Measurements from ENCODE around the gene PLPP1.

The PLPP1 gene

DNA sequence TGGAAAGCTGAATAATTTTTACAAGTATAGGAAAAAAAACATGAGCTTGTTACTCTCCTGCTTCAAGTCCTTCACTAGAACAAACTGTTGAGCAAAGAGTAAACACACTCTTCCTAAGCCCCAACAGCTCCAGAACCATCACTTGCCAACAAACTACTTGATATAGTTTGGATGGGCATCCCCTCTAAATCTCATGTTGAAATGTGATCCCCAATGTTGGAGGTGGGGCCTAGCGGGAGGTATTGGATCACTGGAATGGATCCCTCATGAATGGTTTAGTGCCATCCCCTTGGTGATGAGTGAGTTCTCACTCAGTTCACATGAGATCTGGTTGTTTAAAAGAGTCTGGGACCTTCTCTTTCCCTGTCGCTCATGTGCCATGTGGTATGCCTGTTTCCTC, 82.8 kb downstream of the PLPP1 start:
- H3K4me3 ChIP-seq (ENCODE audit: low read depth, low read length): no peak overlapping the region

DNA sequence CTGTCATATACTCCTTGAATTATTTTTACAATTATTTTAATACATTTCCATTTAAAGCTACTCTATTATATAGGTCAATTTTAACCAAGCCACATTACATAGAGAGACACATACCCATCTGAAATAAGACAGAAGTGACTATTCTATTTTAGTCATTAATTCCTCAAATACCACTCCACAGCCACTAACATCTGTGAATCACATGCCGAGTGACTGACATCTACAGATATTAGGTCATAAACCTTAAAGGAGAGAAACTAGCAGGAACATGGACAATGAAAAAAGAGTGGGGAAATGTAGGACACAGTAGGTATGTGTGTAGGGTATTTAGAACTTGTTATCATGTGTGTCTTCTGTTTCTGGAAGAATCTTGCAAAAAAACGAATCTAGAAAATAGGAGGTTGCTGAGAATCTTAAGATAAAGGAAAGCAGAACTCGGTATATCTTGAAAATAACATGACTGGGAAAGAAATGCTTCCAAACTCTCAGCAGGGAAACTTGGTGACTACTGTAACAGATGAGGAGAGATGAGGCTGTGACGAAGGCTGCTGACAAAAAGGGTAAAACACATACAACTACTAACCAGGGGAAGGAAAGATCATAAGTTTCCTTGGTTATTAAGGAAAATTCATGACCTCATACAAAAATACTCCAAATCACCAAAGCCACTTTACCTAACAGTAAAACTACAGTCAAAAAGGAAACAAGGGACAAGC, 84.6 kb downstream of the PLPP1 start:
- no peak overlapping the region for H3K4me3 ChIP-seq (ENCODE audit: low read depth, low read length)

DNA sequence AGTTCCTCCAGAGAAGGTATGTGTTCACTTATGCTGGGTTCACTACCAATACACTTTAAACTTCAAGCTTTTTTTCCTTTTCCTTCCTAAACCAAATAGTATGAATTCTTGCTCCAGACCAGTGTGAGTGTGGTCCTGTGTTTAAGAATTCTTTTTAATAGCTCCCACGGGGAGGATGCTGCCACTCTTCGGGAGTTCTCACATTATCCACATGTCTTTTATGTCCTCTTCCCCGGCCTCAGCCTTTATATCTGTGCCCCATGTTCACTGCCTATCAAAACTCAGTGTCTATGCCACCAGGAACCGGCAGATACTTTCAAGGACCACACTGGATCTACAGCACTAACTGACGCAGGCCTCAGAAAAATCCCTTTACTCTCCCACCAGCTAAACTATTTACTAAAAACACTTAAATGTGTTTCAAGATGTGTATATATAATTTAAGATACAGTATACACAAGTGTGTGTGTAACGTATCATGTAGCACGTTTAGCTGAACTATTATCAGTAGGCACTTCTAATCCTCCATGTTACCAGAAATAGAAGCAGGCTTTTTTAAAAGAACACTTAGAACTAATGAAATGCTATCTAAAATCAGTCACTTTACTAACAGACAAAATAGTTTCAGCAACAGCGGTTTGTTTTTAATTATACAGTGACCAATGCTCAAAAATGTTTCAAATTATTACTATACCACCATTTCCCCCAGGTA, 88.0 kb downstream of the PLPP1 start:
- no peak overlapping the region for H3K4me3 ChIP-seq (ENCODE audit: low read depth, low read length)

GRCh38 chr5:55445791-55446190, 89.0 kb downstream of the PLPP1 start:
- no peak overlapping the region for H3K4me3 ChIP-seq (ENCODE audit: low read depth, low read length)

GRCh38 chr5:55441954-55442353, 92.8 kb downstream of the PLPP1 start:
- no peak overlapping the region for H3K4me3 ChIP-seq (ENCODE audit: low read depth, low read length)

DNA sequence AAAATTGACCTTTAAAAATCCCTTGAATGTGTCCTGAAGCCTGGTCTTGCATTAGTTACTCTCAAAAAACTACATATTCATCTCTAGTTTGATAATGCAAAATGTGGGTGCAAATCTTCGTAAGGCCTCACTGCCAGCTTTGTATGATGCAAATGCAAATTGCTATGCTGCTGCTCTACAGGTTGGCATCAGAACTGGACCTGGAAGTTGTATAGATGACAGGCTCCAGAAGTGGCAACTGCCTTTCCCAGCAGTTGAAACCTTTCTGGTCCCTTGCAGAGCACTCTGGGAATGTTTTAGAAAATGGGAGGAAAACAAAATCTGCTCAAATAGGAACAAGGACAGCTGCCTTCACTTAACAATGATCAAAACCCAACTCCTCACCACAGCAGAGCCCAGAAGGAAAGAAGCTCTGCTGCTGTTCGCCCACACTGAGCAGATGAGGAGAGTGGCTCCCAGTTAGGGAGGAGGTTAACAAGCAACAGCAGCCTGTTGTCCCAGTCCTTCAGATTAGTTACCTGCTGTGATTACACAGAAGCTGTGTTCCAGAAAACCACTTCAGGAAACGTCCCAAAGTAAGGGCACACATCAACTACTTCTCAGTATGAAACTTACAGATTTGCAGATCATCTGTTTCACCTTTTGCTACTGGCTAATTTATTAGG, 93.5 kb downstream of the PLPP1 start:
- no peak overlapping the region for H3K4me3 ChIP-seq (ENCODE audit: low read depth, low read length)

DNA sequence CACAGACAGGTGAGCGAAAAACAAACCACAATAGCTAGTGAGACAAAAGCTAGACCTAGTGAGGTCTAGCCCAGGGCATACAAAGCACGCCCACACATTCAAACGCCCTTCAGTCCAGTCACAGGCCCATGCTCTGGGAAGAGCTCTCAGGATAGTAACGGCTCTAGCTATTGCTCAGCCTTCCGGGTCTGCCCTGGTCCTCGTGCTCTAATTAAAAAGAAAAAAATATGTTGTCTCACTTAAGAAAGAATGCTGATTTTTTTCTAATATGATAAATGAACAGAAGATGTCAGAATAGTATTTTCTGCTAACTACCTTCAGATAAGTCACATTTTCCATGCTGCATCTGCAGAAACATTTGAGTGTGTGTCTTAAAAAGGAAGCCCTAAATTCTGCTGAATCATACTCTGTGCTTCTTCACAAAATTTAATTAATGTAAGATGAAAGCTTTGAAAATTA, 94.5 kb downstream of the PLPP1 start:
- no peak overlapping the region for H3K4me3 ChIP-seq (ENCODE audit: low read depth, low read length)

DNA sequence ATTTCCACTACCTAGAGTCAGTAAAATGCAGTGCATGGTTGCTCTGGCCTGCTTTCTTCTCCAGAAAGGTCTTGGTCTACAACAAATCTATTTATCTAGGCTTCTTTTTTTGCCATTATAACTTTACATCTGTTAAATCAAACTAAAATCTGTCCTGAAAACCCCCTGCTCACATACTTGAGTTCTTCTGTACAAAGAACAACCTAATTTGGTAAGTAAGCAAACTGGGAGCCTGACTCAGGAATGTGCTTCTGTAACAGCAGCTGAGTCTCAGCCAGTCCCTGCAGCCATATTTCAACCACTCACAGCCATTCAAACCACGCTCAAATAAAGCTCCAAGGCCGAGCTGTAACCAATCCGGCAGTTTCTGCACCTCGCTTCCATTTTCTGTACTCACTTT, 95.8 kb downstream of the PLPP1 start:
- H3K4me3 ChIP-seq (ENCODE audit: low read depth, low read length): no peak overlapping the region

DNA sequence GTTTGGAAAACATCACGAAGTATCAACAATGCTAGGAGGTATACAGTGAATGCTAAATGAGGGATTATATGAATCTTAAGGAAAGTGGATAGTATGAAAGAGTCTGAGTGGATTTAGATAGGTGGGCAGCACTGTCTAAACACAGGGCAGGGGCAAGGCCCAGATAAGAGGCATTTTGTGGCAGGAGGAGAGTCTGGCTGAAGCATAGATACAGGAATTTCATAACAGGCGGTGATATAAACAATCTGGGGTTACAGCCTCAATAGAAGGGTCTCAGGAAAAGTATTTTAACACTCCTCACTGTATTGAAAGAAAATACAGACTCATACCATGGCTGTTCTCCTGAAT, 96.9 kb downstream of the PLPP1 start:
- H3K4me3 ChIP-seq (ENCODE audit: low read depth, low read length): no peak overlapping the region

- no peak overlapping the region for H3K4me3 ChIP-seq (ENCODE audit: low read depth, low read length)
These were observed 97.3 kb downstream of the PLPP1 start for GRCh38 chr5:55437452-55437851.

- no peak overlapping the region for H3K4me3 ChIP-seq (ENCODE audit: low read depth, low read length)
These were observed 102.2 kb downstream of the PLPP1 start for GRCh38 chr5:55432549-55432948.

GRCh38 chr5:55429613-55430253, 105.0 kb downstream of the PLPP1 start:
- no peak overlapping the region for H3K4me3 ChIP-seq (ENCODE audit: low read depth, low read length)

DNA sequence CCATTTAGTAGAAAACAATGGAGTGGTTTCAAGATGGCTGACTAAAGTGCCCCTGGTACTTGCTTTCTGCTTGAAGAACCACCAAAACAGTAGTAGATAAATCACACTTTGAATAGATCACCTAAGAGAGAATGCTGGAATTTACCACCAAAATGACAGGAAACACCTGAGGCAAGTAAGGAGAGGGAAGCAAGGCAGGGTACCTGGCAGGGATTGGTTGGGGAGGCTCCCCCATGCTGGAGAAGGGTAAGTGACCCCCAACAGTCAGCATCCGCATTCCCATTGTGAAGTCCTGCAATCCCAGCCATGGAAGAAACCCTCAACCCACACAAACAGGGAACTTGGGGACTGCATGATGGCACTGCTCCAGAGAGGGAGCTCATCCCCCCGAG, 105.5 kb downstream of the PLPP1 start:
- H3K4me3 ChIP-seq (ENCODE audit: low read depth, low read length): no peak overlapping the region

DNA sequence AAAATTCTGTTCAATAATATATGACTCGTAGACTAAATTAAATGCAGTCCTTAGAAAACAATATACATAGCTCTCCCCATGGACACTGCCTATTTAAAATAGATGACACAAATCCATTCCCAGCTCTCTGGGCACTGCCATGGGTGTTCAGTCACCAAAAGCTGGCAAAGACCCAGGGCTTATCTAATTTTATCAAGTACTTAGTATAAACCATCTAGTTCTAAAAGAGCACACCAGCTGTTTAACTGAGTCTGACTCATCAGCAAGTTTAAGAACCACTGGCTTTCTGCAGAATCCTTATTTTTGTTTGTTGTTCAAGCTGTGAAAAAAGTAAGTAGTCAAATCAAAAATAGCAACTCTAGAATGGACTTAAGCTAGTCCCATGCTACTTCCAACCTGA, 107.6 kb downstream of the PLPP1 start:
- H3K4me3 ChIP-seq (ENCODE audit: low read depth, low read length): no peak overlapping the region

DNA sequence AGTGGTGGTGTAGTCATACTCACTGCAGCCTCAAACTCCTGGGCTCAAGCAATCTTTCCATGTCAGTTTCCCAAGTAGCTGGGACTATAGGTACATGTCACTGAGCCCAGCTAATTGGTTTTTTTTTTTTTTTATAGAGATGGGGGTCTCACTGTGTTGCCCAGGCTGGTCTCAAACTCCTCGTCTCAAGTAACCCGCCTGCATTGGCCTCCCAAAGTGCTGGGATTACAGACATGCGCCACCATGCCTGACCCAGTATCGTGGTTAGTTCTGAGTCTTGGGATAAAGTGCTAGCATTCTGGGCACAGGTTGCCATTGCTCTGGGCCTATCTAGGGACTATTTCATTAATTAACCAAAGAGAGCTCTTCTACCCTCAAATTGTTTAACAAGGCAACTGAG, 108.3 kb downstream of the PLPP1 start:
- H3K4me3 ChIP-seq (ENCODE audit: low read depth, low read length): no peak overlapping the region

DNA sequence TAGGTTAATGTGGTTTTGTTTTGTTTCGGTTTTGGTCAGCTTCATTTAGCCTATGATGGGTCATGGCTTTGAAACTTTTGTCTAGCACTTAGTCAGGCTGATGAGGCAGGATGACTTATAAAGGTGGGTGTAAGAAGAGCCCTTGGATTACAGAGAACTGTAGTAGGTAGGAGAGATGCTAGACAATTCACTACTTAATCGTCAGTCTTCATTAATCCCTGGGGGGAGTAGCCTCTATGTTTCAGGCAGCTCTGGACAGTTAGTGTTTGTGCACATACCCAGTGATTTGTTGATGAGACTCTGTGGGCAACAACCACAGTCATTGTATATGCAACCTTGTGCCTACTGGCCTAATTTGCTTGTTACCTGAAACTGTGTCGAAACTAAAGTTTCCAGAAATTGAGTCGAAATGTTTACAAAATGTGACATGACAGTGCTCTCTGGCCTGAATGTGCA, 113.7 kb downstream of the PLPP1 start:
- H3K4me3 ChIP-seq (ENCODE audit: low read depth, low read length): no peak overlapping the region

DNA sequence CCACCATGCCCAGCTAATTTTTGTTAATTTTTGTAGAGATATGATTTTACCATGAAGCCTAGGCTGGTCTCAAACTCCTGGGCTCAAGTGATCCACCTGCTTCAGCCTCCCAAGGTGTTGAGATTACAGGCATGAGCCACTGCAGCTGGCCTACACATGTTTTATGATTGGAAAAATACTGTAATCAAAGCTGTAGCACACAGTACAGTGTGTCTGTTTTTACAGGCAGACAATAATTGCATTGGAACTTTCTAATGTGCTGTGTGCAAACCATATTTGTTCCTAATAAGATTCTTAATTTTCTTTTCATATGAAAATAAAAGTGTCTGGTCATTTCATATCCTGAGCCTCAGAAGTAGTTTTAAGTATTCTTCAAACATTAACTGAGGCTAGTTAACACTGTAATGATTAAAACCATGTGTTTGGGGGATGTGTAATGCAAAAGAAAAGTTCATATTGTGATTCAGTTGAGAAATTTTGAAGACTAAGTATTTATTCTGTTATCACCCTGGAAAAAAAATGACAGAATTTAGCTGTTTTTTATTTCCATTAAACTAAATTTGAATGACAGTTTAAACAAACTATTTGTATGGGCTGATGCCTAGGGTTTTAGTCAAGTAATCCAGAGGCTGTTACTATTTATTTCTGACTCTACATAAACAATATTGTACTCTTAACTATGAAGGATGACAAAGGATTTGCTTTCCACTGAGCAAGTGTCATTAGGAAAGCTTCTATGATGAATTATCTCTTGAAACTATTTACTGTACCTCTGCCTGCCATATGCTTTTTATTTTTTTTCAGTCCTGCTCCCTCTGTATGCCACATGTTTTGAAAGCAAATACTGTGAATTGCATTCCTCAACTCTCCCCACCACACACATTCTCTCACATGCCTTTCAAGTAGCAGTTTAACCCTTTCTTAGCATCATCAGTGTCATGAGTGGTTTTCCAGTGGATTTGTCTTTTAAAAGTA, 115.5 kb downstream of the PLPP1 start:
- no peak overlapping the region for H3K4me3 ChIP-seq (ENCODE audit: low read depth, low read length)

DNA sequence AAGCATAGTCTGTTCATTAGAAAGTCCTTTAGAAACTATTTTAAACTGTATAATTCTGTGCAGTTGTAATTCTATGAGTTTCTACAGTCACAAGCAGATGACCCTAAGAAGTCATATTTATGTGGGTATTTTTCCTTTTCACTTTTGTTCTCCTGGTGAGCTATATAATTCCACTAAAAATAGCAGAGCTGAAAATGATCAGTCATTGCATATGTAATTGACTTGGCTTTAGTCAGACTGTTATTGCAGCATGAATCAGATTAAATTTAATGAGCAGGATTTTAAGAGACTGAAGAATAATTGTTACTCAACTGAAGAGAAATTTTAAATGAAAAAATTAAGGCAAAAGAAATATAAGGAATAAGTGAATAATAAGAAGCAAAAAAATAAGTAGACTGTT, 118.5 kb downstream of the PLPP1 start:
- H3K4me3 ChIP-seq (ENCODE audit: low read depth, low read length): no peak overlapping the region

GRCh38 chr5:55415071-55415470, 119.7 kb downstream of the PLPP1 start:
- no peak overlapping the region for H3K4me3 ChIP-seq (ENCODE audit: low read depth, low read length)

- H3K4me3 ChIP-seq (ENCODE audit: low read depth, low read length): no peak overlapping the region
These were observed 121.1 kb downstream of the PLPP1 start for GRCh38 chr5:55413644-55414043.
